Progenitor cell of endocrine pancreas (in vitro differentiated cells): Measurements from ENCODE around the gene SPDYE1. TPM values are rescaled to one million over a fixed set of nuclear protein-coding genes. Genes with fewer than 3 reads are reported as not detected.
"Not testable (repeated sequence)": the region's sequence is repeated elsewhere in the genome, so short reads cannot be mapped to it uniquely, and the experiment has no call there.

ENCODE experiments used
- DNase-seq: peaks from one replicate; pipeline ENCODE4 v3.0.0; 2021; ENCODE audit warnings: low spot score; ENCODE audit not compliant: unreplicated experiment
- H3K27ac Mint-ChIP-seq: 2 replicates; pipeline ENCODE4 v1.8.0; 2021; ENCODE audit warnings: mild to moderate bottlenecking, moderate library complexity, mixed read lengths
- H3K27me3 Mint-ChIP-seq: 2 replicates; pipeline ENCODE4 v1.8.0; 2021; ENCODE audit warnings: mixed read lengths
- H3K36me3 Mint-ChIP-seq: 2 replicates; pipeline ENCODE4 v1.8.0; 2022; ENCODE audit warnings: mixed read lengths; ENCODE audit not compliant: insufficient read depth
- H3K4me1 Mint-ChIP-seq: 2 replicates; pipeline ENCODE4 v1.8.0; 2021; ENCODE audit warnings: low read depth, mixed read lengths
- H3K4me3 Mint-ChIP-seq: 2 replicates; pipeline ENCODE4 v1.8.0; 2021; ENCODE audit warnings: low read depth, mild to moderate bottlenecking, moderate library complexity, mixed read lengths
- H3K9me3 Mint-ChIP-seq: 2 replicates; pipeline ENCODE4 v1.8.0; 2021; ENCODE audit warnings: low read depth, mixed read lengths
- CTCF ChIP-seq: fragments of 200-600 bp; sonication (generic); IDR thresholded peaks from one replicate; pipeline ENCODE4 v1.5.0; 2021; ENCODE audit warnings: antibody characterized with exemption, mild to moderate bottlenecking; ENCODE audit not compliant: unreplicated experiment
- total RNA-seq: library from RNA; stranded (reverse); gene quantifications from 2 replicates; pipeline ENCODE4 v1.2.1, GENCODE V29; 2021

SPDYE1 gene
- total RNA-seq, 1 donor from 2014 or later, result not detected

- DNase-seq, result peak; percentile 83
- not testable (repeated sequence) for H3K4me1 Mint-ChIP-seq, H3K27me3 Mint-ChIP-seq, H3K9me3 Mint-ChIP-seq, H3K27ac Mint-ChIP-seq, H3K36me3 Mint-ChIP-seq
- TF ChIP-seq CTCF, result peak; percentile 68
- peak overlapping the region; percentile 72 for H3K4me3 Mint-ChIP-seq
These were observed 11.5 kb upstream of the SPDYE1 start for GRCh38 chr7:43985904-43986864.

- not testable (repeated sequence) for DNase-seq, H3K27me3 Mint-ChIP-seq, H3K4me3 Mint-ChIP-seq
These were observed 10.2 kb upstream of the SPDYE1 start for GRCh38 chr7:43987476-43987875.

GRCh38 chr7:43990011-43990585 is 7.6 kb upstream of the SPDYE1 start:
- not testable (repeated sequence) for H3K4me1 Mint-ChIP-seq, DNase-seq, H3K27ac Mint-ChIP-seq, H3K4me3 Mint-ChIP-seq, H3K9me3 Mint-ChIP-seq, H3K27me3 Mint-ChIP-seq, H3K36me3 Mint-ChIP-seq

More at GRCh38 chr7:43987476-43987875, 10.2 kb upstream of the SPDYE1 start:
- H3K36me3 Mint-ChIP-seq, H3K4me1 Mint-ChIP-seq, H3K27ac Mint-ChIP-seq, H3K9me3 Mint-ChIP-seq: not testable (repeated sequence)

GRCh38 chr7:43990829-43991228 is 6.9 kb upstream of the SPDYE1 start:
- H3K27me3 Mint-ChIP-seq, H3K4me3 Mint-ChIP-seq, H3K27ac Mint-ChIP-seq, DNase-seq, H3K4me1 Mint-ChIP-seq, H3K36me3 Mint-ChIP-seq, H3K9me3 Mint-ChIP-seq: not testable (repeated sequence)

- H3K4me3 Mint-ChIP-seq, H3K27me3 Mint-ChIP-seq, H3K4me1 Mint-ChIP-seq, H3K9me3 Mint-ChIP-seq, H3K27ac Mint-ChIP-seq, DNase-seq, H3K36me3 Mint-ChIP-seq: not testable (repeated sequence)
These were observed 4.8 kb upstream of the SPDYE1 start for GRCh38 chr7:43992896-43993295.

- not testable (repeated sequence) for H3K4me3 Mint-ChIP-seq, DNase-seq, H3K4me1 Mint-ChIP-seq, H3K27me3 Mint-ChIP-seq, H3K27ac Mint-ChIP-seq, H3K36me3 Mint-ChIP-seq, H3K9me3 Mint-ChIP-seq
These were observed 3.0 kb upstream of the SPDYE1 start for GRCh38 chr7:43994681-43995080.

GRCh38 chr7:44012081-44012480 is 14.4 kb downstream of the SPDYE1 start:
- H3K27ac Mint-ChIP-seq, result not testable (repeated sequence)

GRCh38 chr7:44015090-44015489 is 17.4 kb downstream of the SPDYE1 start:
- H3K4me1 Mint-ChIP-seq, H3K27me3 Mint-ChIP-seq, H3K27ac Mint-ChIP-seq, H3K4me3 Mint-ChIP-seq, H3K36me3 Mint-ChIP-seq, H3K9me3 Mint-ChIP-seq, DNase-seq: not testable (repeated sequence)

More at GRCh38 chr7:44012081-44012480, 14.4 kb downstream of the SPDYE1 start:
- not testable (repeated sequence) for H3K36me3 Mint-ChIP-seq, DNase-seq, H3K9me3 Mint-ChIP-seq, H3K27me3 Mint-ChIP-seq, H3K4me3 Mint-ChIP-seq, H3K4me1 Mint-ChIP-seq
